GM12801 (cell line): ENCODE measurements around the gene ZNF282.

Source experiments
- TF ChIP-seq, protein P1 (sequence below): IDR thresholded peaks from one replicate; pipeline ENCODE4 v1.5.1; 2011; ENCODE audit warnings: control low read depth; ENCODE audit not compliant: insufficient read length; ENCODE audit errors: extremely low read depth

The ZNF282 gene

DNA sequence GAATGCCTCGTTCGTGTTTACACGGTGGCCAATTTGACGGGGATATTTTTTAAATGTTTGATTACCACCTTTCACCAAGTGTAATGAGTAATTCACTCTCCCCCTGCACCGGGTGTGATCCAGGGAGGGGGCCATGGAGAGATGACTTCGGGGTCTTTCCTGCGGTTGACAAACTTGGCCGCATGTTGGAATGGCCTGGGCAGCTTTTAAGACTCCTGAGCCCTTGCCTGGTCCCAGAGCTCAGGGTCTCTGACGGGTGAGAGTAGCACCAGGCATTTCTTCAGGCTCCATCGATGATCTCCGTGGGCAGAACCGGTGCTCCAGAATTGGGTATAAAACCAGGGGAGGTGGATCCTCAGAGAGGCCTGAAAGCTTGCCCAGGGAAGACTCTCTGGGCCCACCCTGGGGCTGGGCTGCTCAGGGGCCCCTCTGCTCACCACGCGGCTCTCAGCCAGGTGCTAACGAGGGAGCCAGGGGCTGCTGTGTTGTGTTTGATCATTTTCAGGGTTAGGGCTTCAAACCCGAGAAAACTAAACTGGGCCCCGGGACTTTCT lies 882 bp downstream of the ZNF282 start:
- TF ChIP-seq, protein P1, sequence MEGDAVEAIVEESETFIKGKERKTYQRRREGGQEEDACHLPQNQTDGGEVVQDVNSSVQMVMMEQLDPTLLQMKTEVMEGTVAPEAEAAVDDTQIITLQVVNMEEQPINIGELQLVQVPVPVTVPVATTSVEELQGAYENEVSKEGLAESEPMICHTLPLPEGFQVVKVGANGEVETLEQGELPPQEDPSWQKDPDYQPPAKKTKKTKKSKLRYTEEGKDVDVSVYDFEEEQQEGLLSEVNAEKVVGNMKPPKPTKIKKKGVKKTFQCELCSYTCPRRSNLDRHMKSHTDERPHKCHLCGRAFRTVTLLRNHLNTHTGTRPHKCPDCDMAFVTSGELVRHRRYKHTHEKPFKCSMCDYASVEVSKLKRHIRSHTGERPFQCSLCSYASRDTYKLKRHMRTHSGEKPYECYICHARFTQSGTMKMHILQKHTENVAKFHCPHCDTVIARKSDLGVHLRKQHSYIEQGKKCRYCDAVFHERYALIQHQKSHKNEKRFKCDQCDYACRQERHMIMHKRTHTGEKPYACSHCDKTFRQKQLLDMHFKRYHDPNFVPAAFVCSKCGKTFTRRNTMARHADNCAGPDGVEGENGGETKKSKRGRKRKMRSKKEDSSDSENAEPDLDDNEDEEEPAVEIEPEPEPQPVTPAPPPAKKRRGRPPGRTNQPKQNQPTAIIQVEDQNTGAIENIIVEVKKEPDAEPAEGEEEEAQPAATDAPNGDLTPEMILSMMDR: no peak

DNA sequence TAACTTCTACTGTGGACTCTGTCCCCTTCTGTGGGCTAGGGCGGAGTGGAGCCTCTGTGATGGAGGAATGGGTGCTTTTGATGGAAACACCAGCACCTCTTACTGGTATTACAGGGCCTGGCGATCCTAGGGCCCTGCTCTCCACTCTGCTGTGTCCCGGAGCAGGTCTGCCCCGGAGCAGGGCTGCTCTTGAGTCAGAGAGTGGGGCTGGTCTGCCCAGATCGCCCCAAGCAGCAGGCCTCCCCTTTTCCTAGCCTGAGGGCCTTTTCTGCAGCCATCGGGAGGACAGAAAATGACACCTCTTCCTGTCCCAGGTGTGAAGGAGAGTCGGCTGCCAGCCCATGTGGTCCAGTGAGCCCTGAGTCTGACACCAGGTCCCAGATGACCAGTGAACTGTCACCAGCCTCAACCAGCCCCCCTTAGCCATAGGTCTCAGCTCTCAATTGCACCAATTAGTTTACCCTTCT lies 1.4 kb downstream of the ZNF282 start:
- TF ChIP-seq, protein P1: no peak

DNA sequence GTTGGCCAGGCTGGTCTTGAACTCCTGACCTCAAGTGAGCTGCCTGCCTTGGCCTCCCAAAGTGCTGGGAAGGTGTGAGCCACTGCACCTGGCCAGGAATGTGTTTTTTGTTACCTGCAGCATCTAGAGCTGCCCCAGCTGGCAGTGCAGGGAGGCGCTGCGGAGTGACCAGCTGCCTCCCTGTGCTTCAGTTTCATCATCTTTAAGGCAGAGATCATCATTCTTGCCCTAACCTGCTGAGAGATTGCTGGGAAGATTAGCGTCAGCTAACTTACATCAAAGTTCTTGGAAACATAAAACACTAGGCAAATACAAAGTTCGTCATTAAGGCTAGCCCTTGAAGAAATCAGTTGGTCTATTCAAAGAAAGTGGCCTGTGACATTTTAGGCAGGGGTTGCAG lies 2.3 kb downstream of the ZNF282 start:
- TF ChIP-seq, protein P1: no peak

DNA sequence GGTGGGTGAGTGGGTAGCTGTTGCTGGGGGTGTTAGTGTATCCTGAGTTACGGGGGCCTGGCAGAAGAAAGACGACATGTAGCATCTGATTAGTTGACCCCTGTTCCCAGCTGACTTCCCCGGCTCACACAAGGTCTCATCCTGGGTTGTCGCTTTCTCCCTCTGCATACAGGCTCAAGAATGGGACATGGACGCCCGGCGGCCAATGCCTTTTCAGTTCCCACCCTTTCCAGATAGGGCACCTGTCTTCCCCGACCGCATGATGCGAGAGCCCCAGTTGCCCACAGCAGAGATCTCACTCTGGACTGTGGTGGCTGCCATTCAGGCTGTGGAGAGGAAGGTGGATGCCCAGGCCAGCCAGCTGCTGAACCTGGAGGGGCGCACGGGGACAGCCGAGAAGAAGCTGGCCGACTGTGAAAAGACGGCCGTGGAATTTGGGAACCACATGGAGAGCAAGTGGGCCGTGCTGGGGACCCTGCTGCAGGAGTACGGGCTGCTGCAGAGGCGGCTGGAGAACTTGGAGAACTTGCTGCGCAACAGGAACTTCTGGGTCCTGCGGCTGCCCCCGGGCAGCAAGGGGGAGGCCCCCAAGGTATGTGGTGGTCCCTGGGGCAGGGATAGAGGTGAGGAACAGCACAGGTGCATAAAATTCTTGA lies 2.9 kb downstream of the ZNF282 start:
- TF ChIP-seq, protein P1: no peak

DNA sequence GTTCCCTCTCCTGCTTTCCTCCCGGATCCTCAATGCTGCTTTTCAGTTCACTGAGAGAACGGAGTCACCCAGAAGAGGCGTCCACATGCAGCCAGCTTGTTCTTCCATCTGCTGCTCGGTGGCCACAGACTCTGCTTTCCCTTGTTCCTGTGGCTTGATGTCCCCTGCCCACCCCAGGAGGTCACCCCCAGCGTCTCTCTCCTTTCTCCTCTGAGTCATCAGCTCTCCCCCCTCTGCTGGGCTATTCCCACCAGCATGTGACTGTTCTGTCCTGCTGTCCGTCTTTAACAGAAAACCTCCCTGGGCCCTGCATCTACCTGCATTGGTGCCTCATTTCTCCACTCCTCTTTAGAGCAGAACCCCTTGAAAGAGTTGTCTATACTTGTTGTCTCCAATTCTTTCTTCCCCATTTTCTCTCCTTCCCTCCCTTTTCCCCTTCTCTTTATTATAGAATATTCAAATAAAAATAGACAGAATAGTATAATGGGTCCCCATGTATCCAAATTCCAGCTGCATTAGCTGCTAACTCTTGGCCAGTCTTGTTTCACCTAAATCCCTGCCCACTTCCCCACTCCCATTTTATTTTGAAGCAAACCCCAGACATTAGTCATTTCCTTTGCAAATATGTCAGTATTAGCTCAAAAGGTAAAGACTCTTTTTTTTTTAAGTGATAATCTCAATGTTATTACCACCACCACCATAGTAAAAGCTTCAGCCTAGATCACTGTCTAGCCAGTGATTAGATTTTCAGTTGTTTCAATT lies 4.1 kb downstream of the ZNF282 start:
- TF ChIP-seq, protein P1: no peak

DNA sequence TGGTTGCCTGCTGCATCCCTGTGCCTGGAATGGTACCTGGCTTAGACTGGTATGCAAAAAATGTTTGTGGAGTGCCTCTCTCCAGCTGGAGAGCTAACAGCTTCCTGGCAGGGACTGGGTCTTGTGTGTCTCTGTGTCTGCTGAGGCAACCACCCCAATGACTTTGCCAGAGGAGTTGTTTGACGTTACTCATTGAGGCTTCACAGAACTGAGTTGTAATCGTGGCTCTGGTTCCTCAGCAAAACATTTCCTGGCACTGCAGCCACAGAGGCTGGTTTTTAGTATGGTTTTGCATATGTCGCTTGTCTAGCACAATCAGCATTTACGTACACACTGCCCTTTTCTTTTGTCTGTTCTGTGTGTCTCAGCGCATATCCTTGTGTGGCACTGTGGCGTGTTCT lies 7.5 kb downstream of the ZNF282 start:
- TF ChIP-seq, protein P1: no peak

DNA sequence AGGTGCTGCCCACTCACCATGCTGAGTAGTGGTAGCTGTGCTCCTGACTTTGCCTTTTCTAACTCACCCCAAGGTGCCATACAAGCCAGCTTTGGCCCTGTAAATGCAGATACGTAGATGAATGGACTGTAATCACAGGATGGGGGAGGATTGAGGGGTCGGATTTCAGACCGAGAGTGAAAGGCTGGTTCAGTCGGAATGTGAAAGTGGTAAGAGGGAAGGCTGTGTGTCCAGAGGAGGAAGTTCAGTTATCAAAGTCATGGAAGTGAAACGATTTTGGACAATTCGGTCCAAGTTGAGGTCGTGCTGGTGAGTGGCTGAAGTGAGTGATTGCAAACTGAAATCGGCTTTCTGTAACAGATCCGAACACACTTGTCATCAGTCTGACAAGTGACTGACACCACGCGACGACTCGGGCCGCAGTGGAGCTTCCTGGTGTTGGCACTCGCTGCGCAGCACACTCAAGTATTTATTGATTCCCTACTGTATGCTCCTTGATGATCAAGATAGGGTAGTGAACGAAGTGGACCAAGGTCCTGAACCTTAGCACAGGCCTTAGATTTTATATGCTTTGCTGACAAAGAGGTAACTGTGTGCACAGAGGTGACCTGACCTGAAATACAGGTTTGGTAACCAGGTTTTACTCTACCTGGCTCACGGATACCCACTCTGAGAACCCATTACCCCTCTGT lies 10.5 kb downstream of the ZNF282 start:
- TF ChIP-seq, protein P1: no peak
